ENCODE measurements around the gene MYO7A.

The MYO7A gene

DNA sequence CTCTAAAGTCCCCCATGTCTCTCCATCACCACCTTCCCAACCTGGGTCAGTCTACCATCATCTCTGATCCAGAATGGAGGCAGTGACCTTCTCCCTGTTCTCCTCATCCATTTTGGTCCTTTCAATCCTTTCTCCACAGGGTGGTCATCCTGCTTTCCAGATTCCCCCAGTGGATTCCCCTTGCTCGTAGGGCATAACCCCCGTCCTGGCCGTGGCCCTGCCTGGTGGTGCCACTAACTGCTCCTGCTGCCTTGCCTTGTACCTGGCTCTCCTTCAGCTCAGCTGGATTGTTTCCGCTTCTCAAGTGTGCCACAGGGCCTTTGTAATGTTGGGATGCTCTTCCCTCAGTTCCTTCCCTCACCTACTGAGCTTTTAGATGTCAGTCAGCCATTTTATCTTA is 81.6 kb downstream of the MYO7A start:
- TF ChIP-seq, protein P1, sequence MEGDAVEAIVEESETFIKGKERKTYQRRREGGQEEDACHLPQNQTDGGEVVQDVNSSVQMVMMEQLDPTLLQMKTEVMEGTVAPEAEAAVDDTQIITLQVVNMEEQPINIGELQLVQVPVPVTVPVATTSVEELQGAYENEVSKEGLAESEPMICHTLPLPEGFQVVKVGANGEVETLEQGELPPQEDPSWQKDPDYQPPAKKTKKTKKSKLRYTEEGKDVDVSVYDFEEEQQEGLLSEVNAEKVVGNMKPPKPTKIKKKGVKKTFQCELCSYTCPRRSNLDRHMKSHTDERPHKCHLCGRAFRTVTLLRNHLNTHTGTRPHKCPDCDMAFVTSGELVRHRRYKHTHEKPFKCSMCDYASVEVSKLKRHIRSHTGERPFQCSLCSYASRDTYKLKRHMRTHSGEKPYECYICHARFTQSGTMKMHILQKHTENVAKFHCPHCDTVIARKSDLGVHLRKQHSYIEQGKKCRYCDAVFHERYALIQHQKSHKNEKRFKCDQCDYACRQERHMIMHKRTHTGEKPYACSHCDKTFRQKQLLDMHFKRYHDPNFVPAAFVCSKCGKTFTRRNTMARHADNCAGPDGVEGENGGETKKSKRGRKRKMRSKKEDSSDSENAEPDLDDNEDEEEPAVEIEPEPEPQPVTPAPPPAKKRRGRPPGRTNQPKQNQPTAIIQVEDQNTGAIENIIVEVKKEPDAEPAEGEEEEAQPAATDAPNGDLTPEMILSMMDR (IDR thresholded peaks at IDR 0.05; ENCODE audit: low read length, missing control alignments), result no peak
- no peak overlapping the region for H3K4me3 ChIP-seq (replicated peaks; ENCODE audit: low read depth, low read length)
- no peak for DNase-seq (ENCODE audit: low read depth)

DNA sequence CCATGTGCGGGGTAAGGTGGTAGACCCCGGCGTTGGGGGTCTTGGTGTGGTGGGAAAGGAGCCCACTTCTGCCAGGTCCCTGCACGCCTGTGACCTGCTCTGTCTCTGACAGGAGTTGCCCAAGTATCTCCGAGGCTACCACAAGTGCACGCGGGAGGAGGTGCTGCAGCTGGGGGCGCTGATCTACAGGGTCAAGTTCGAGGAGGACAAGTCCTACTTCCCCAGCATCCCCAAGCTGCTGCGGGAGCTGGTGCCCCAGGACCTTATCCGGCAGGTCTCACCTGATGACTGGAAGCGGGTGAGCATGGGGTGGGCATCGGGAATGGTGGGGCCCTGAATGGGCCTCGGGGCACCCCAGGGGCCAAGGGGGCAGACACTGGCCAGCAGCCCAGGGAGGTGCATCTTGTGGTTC is 83.0 kb downstream of the MYO7A start:
- no peak for DNase-seq (ENCODE audit: low read depth)
- TF ChIP-seq, protein P1 (IDR thresholded peaks at IDR 0.05; ENCODE audit: low read length, missing control alignments), result no peak
- H3K4me3 ChIP-seq (replicated peaks; ENCODE audit: low read depth, low read length), result no peak overlapping the region

DNA sequence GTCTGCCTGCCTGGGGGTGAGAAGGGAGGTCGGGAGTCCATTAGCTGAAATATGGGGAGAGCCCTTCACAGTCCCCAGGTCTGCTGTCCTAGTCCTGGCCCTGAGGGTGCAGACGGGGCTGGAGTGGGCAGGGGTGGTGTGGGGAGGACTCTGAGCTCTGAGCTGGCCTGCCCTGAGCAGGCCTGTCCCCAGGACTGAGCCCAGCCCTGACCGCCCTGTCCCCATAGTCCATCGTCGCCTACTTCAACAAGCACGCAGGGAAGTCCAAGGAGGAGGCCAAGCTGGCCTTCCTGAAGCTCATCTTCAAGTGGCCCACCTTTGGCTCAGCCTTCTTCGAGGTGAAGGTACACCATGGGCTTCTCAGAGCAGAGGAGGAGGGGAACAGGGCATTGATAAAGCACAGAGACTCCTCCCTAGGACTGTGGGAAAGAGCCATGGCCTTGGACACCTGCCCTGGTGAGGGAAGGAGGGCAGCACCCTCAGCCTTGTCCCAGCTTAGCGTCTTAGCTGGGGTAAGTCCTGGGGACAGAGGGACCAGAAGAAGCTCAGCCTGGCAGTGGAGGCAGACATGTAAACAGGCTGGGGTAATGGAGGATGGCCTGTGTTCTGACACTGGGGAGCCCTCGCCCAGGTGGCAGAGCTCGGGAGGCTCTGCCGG is 83.7 kb downstream of the MYO7A start:
- TF ChIP-seq, protein P1 (IDR thresholded peaks at IDR 0.05; ENCODE audit: low read length, missing control alignments), result no peak
- no peak for DNase-seq (ENCODE audit: low read depth)
- no peak overlapping the region for H3K4me3 ChIP-seq (replicated peaks; ENCODE audit: low read depth, low read length)

DNA sequence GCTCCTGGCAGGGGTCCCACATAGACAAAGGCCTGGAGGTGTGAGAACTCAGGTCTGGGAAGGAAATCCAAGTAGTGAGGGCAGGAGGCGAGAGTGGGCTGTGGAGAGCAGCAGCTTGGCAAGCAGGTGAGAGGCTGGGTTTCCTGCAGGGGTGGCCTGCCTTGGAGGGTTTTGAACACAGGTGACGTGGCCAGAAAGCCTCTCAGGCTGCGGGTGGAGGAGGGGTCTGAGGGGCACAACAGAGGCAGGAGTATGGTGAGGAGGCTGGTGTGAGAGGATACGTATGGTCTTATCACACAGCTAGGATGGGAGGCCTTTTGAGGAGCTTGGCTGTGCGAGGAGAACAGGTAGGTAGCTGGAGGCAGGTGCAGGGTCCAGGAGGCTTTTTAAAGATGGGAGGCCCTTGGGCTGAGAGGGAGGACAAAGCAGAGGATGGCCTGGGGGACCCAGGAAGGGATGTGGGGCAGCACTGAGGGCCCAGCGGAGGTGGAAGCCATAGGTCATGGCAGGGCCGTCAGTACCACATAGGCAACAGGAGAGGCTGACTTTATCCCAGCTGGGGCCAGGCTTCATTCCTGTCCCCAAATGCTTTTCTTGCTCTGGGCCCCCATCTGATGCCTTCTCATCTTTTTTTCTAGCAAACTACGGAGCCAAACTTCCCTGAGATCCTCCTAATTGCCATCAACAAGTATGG is 84.4 kb downstream of the MYO7A start:
- TF ChIP-seq, protein P1 (IDR thresholded peaks at IDR 0.05; ENCODE audit: low read length, missing control alignments), result no peak
- no peak overlapping the region for H3K4me3 ChIP-seq (replicated peaks; ENCODE audit: low read depth, low read length)
- DNase-seq (ENCODE audit: low read depth), result no peak

DNA sequence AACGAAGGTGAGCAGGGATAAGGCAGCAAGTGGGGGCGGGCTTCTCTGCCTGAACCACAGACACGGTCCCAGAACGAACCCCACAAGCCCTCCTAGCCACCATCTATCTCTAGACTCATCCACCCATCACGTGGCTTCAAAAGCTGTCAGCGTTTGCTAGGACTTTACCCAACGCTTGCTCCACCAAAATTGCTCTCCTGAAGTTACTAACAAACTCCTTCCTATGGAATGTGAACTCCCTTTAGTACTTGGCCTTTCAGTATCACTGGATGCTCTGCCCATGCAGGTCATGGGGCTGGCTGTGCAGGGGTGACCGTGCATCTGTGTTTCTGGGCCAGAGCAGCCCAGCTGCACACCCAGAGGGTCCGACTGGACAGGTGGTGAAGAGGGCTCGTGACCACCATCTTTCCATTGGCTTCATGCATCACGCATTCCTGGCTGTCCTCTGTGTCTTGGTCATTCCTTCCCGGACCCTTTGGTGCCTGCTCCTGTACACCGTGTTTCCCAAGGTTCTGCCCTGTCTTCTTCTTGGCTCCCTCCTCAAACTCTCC is 85.1 kb downstream of the MYO7A start:
- no peak for DNase-seq (ENCODE audit: low read depth)
- TF ChIP-seq, protein P1 (IDR thresholded peaks at IDR 0.05; ENCODE audit: low read length, missing control alignments), result no peak
- H3K4me3 ChIP-seq (replicated peaks; ENCODE audit: low read depth, low read length), result no peak overlapping the region

DNA sequence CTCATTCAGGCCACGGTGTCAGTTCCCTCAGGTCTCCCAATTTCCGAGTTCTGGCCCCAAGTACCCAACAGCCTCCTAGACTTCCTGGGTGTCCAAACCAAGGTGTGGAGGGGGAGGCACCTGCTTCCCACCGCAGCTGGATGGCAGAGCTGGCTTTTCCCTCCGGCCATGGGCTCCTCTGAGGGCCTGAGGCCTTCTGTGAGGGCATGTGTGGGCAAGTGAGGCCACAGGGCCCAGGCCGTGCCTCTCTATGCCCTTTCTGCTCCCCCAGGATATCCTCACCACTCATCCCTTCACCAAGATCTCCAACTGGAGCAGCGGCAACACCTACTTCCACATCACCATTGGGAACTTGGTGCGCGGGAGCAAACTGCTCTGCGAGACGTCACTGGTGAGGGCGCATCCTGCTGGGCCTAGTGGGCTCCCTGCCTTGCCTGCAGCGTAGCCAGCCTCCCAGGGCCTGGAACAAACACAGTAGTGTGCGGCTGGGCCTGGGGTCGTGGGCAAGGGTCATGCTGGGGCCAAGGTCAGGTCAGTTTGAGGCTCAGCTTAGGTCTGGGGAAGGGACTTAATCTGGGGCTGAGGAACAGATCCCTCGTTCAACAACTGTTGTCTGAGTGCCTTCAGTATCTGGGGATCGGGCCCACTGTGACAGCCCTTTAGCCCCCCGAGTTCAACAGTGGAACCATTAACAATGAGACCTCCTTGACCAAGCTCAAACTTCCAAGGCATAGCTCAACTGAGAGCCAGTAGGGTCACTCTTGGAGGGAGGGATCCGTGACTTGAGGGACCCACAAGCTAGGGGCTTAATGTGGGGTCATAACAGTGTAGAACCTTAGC is 85.8 kb downstream of the MYO7A start:
- TF ChIP-seq, protein P1 (IDR thresholded peaks at IDR 0.05; ENCODE audit: low read length, missing control alignments), result no peak
- no peak for DNase-seq (ENCODE audit: low read depth)
- no peak overlapping the region for H3K4me3 ChIP-seq (replicated peaks; ENCODE audit: low read depth, low read length)

All from fibroblast of pulmonary artery (primary cell).